COLO829 (cell line): ENCODE data around the gene UTP14C.
"Not testable (repeated sequence)": the region's sequence is repeated elsewhere in the genome, so short reads cannot be mapped to it uniquely, and the experiment has no call there.

Experiments used
- DNase-seq: peaks from one replicate; pipeline ENCODE4 v3.0.0; 2012; ENCODE audit warnings: low spot score

UTP14C gene

DNA sequence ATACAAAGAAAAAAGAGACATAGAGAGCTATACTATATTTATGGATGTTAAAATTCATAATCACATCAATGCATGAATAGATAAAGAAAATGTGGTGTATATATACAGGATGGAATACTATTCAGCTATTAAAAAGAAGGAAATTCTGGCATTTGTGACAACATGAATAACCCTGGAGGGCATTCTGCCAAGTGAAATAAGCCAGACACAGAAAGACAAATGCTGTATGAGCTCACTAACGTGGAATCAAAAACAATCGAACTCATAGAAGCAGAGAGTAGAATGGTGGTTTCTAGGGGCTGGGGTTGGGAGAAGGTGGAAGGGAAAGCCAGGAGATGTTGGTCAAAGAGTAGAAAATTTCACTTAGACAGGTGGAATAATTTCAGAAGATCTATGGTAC lies 24.0 kb downstream of the UTP14C start:
- no peak for DNase-seq

DNA sequence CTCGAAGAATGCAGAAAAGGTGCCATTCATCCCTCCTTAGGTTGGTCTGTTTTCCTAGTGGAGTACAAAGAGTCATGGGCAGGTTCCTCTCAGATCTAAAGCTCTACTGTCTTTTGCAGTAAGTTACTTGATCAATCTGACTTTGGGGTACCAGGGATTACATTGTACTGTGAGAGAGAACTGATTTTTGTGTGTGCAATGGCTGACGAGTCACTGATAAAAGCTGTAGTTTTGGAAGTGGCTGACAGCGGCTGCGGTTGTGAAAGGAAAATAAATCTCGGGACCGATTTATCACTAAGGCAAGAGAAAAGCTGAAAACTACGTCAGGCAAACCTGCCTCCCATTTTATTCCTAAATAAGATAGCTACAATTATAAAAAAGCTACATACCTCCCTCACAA lies 26.9 kb downstream of the UTP14C start:
- no peak for DNase-seq

DNA sequence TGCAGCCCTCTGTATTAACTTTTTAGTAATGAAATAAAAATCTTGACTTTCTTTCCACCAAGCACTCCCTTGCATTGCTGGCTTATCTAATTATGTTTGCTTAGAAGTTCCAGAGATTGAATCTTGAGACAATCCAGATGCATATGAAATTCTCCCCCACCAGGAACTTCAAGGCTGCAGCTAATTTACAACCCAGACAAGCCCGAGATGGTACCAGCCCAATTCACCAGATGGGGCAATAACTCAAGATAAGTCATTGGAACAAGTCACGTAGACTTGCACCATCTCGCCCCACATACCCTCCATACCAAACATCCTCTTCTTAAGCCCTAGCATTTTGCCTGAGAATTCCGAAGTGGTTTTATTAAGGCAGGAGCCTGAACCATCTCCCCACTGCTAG lies 29.0 kb downstream of the UTP14C start:
- DNase-seq, result no peak

DNA sequence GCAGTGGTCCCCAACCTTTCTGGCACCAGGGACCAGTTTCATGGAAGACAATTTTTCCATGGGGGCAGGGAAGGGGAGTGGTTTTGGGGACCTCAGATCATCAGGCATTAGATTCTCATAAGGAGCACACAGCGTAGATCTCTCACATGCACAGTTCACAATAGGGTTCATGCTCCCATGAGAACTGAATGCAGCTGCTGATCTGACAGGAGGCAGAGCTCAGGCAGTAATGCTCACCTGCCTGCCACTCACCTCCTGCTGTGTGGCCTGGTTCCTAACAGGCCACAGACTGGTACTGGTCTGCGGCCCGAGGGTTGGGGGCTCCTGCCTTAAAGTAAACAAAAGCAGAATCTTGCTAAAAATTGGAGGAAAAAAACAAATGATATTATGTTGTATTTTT lies 36.6 kb downstream of the UTP14C start:
- not testable (repeated sequence) for DNase-seq

DNA sequence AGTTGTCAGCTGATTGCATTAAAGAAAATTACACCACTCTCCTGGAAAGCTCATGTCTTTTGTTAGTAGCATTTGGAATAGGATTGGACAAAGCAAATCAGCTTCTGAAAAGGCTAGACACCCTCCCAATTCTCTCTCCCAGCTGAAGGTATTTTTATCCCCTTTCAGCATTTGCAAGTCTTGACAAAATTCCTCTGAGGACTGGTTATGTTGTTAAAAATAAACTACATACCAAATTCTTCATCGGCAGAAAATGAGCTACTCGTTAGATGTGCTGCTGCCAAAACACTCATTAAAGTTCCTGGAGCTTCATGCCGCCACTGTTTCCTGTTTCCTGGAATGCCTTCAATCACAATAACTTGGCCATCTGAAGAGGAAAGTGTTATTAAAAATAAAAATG lies 37.1 kb downstream of the UTP14C start:
- DNase-seq, result no peak

DNA sequence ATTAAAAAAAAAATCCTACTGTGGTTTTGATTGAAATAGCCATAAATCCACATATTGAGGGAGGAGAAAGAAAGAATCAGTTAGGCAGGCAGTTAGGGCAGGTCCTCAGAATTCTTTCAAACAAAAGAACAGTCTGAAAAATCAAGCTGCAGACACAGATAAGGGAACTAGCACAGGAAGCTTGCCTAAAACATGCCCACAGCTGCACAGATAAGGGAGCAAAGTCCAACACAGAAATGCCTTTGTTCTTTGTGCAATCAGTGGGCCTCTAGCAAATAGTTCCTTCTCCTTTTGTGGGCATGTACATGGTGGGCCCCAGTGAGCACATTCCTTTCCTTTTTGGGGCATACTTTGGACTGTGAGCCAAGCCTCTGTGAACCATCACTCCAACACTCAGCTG lies 42.7 kb downstream of the UTP14C start:
- DNase-seq, result no peak

DNA sequence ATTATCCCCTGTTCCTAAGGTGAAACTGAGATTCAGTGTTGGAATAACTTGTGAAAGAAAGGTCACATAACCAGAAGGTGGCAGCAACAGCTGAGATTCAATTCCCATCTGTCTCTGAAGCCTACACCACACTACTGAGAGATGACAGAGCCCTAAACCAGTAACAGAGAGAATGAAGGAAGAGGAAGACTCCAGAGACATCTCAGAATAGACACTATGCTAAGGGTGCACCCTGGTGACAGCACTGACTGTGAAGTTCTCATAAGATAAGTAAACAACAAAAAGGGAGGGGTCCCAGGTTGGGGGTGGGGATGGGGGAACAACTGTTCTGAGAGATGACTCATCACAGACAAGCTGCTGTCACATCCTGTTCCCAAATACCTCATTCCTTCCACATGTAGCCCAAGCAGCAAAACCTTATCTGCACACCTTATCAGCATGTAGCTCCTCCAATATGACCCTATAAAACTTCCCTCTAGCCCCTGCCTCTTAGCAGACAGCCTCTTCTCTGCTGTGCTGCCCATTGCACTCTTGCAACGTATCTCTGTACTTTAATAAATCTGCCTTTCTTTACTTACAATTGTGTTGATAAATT lies 46.5 kb downstream of the UTP14C start:
- no peak for DNase-seq
